Stimulated activated CD8-positive, alpha-beta memory T cell treated with anti-CD3 and anti-CD28 coated beads, Interleukin-12 subunit alpha, Interleukin-12 subunit beta, amount 100 ng/mL, for 4 hours (primary cell): ENCODE data around the gene SNCB.
"Not testable (repeated sequence)": the region's sequence is repeated elsewhere in the genome, so short reads cannot be mapped to it uniquely, and the experiment has no call there.

Experiments used
- DNase-seq: peaks from one replicate; pipeline ENCODE4 v3.0.0-alpha.2; 2020; ENCODE audit warnings: low read depth

SNCB gene

GRCh38 chr5:176597417-176598389, 32.6 kb downstream of the SNCB start:
- DNase-seq, result no peak

DNA sequence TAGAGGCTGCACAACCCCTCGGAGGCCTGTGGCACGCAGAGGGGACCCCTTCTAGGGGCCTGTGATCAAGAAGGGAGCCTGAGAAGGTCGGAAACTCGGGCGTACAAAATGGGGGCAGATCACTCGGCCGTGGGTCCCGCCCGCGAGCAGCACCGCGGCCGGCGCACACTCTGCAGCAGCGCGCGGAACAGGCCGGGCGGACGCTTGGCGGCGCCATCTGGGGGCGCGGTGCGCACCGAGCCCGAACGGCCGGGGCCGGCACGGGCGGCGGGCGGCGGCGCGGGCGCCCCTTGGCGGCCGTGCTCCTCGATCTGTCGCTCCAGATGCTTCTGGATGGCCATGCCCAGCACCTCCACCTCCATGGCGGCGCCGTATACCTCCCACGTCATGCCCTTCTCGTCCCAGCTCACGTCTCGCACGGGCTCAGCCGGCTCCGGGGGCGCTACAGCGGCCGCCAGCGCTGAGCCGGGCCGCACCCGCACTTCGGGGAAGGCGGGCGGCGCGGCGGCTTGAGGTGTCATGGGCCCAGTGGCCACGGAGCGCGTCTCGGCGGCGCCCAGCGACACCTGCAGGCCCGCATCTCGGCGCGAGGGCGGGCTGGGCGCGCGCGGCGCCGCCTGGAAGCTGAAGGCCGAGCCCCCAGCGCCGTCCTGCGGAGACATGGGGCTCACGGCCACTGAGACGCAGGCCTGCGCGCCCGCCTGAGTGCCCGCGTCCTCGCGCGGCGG, 33.5 kb downstream of the SNCB start:
- DNase-seq, result peak; percentile 60

GRCh38 chr5:176596069-176596644, 34.2 kb downstream of the SNCB start:
- no peak for DNase-seq

- no peak for DNase-seq
Measured at GRCh38 chr5:176595386-176595943, 34.9 kb downstream of the SNCB start.

DNA sequence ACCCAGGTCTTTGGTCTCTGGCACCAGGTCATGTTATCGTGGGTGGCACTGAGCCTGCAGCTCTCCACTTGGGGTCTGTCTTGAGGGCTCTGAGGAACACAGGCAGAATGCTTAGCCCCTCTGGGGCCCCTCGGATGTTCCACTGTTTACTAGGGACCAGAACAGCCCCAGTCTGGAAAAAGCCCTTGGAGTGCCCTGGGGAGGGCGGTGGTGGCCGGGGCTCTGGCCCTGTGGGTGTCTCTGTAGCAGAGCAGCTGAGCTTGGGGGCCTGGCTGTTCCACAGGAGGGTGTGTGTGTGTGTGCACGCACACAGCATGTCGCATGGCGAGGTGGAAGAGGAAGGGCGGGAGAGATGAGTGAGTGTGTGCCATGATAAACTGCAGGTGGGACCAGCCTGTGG, 35.8 kb downstream of the SNCB start:
- DNase-seq, result no peak

DNA sequence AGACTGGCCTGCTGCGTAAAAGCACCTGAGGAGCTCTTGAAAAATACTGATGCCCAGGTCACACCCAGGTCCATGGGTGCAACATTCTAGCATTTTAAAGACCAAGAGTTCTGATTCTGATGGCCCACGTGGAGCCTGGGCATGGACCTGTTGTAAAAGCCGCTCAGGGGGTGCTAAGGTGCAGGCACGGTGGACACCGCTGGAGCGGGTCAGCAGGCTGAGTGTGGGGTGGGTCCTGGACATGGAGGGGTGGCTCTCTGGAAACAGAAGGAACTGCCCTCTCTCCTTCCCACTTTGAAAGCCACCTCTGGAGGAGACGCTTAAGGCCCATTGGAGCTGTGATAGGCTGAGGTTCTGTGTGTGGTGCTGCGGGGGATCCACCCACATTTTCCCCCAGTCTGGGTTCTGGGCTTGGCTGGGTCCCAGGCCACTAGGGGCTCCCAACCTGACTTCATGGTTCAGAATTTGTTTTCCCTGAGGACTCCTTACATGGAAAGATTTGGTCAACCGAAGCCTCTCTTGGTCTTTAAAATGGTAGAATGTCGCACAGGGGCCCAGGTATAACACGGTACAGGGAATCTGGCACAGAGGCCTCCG, 37.0 kb downstream of the SNCB start:
- DNase-seq, result no peak

DNA sequence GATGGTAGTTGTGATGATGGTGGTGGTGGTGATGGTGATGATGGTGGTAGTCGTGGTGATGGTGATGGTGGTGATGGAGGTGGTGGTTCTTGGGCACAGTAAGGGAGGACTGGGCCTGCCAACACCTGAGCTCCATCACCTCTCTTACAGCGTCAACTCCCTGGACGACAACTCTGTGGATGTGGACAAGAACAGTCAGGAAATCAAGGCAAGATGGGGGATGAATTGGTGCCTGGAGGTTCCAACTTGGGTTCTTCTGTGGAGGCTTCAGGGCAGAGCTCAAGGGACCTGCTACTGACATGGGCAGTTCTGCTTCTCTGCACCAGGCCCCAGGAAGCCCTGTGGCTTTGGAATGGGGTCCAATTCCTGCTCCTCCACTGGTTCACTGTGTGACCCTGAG, 37.8 kb downstream of the SNCB start:
- no peak for DNase-seq

DNA sequence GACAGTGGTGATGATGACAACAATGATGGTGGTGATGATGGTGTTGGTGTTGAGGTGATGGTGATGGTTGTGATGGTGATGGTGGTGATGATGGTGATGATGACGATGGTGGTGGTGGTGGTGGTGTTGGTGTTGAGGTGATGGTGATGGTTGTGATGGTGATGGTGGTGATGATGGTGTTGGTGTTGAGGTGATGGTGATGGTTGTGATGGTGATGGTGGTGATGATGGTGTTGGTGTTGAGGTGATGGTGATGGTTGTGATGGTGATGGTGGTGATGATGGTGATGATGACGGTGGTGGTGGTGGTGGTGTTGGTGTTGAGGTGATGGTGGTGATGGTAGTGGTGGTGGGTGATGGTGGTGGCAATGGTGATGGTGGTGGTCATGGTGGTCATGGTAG, 38.7 kb downstream of the SNCB start:
- not testable (repeated sequence) for DNase-seq

GRCh38 chr5:176590035-176590717, 40.2 kb downstream of the SNCB start:
- DNase-seq, result no peak

DNA sequence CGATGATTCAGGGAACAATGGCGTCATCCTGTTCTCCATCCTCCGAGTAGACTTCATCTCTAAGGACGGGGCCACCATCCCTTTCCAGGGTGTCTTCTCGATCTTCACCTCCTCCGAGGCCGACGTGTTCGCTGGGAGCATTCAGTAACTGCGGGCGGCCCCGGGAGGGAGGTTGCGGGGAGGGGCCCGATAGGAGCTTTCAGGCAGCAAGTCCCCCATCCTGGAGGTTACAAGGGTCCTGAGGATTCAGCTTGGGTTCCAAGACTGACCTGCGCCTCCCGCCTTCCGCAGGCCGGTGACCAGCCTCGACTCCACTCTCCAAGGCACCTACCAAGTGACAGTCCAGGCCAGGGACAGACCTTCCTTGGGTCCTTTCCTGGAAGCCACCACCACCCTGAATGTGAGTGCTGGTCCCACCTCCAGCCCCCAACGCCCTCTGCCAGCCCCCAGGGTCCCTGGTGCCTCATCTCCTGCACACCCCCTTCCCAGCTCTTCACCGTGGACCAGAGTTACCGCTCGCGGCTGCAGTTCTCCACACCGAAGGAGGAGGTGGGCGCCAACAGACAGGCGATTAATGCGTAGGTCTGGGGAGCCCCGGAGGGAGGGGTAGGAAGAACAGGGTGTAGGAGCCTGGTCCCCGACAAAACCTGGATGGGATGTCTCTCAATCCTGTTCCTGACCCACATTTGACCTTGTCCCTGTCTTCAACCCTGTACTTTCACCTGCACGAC, 41.1 kb downstream of the SNCB start:
- no peak for DNase-seq

- DNase-seq, result no peak
Measured at GRCh38 chr5:176588297-176588696, 42.0 kb downstream of the SNCB start.

DNA sequence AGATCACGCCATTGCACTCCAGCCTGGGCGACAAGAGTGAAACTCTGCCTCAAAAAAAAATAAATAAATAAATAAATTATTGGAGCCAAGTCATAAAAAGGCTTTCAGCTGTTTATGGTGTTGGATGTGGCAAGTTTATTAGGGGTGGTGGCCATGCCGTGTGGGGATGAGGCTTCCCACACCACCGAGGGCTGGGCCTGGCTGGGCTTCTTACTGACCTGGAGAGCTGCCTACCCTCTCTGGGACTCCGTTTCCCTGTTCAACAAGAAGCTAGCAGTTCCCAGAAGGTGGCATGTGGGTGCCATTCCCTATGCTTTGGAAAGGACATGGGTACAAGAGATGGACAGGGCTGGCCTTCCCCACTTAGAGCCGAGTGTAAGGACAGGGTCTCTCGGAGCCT, 42.9 kb downstream of the SNCB start:
- no peak for DNase-seq

GRCh38 chr5:176583076-176583475, 47.3 kb downstream of the SNCB start:
- DNase-seq, result no peak

DNA sequence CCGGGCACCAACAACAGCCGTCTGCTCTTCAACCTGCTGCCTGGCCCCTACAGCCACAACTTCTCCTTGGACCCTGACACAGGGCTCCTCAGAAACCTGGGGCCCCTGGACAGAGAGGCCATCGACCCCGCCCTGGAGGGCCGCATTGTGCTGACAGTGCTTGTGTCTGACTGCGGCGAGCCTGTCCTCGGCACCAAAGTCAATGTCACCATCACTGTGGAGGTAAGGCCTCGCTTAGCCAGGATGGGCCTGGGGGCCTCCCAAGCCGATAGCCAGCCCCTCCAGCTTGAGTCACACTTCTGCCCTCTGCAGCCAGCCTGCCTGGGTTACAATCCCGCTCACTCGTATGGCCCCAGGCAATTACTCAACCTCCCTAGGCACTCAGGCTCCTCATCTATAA, 49.0 kb downstream of the SNCB start:
- DNase-seq, result no peak

- DNase-seq, result no peak
Measured at GRCh38 chr5:176579323-176579722, 51.0 kb downstream of the SNCB start.

GRCh38 chr5:176578391-176578808, 51.9 kb downstream of the SNCB start:
- no peak for DNase-seq

DNA sequence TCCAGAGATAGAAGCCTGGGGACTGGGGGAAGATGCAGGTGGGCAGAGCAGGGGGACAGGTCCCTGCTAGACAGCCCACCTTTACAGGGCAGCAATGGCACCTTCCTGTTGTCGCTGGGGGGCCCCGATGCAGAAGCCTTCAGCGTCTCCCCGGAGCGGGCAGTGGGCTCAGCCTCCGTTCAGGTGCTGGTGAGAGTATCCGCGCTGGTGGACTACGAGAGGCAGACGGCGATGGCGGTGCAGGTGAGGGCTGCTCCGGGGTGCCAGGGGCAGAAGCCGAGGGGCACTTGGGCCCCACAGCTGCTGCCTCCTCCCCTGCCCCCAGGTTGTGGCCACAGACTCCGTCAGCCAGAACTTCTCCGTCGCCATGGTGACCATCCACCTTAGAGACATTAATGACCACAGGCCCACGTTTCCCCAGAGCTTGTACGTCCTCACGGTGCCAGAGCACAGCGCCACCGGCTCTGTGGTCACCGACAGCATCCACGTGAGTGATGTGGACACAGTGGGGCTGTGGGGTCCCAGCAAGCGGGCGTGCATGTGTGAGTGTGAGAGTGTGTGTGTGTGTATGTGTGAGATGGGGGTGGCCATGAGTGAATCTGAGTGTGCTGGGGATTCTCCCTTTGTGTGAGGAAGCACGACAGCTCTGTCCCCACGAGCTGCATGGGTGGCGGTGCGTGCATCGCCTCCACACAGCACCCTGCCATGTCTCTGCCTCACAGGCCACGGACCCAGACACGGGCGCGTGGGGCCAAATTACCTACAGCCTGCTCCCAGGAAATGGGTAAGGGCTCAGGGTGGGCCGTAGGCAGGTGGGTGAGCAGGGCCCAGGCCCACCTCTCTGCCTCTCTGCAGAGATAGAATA, 52.8 kb downstream of the SNCB start:
- no peak for DNase-seq

DNA sequence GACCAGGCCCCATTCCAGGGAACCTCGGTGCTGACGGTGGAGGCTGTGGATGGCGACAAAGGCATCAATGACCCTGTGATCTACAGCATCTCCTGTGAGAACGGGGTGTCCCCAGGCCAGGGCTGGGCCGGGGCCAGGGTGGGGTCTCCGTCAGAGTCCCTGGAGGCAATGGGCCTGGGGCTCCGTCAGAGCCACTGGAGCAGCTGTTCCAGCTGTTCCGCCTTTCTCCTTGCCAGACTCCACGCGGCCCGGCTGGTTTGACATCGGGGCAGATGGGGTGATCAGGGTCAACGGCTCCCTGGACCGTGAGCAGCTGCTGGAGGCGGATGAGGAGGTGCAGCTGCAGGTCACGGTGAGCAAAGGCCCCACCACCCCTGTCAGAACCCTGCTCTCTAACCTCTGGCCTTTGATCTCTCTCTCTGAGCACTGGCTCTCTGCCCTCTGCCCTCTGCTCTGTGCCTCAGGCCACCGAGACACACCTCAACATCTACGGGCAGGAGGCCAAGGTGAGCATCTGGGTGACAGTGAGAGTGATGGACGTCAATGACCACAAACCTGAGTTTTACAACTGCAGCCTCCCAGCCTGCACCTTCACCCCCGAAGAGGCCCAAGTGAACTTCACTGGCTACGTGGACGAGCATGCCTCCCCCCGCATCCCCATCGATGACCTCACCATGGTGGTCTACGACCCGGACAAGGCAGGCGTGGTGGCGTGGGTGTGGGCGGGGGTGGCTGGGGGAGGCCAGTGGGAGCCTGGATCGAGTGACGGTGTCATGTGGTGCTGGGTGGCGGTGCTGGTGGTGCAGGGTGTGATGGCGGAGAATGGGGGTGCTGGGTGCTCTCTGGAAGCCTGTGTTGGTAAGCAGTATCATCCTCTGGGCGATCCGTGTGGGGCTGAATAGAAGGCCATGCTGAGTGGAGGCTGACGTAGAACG, 54.6 kb downstream of the SNCB start:
- no peak for DNase-seq

DNA sequence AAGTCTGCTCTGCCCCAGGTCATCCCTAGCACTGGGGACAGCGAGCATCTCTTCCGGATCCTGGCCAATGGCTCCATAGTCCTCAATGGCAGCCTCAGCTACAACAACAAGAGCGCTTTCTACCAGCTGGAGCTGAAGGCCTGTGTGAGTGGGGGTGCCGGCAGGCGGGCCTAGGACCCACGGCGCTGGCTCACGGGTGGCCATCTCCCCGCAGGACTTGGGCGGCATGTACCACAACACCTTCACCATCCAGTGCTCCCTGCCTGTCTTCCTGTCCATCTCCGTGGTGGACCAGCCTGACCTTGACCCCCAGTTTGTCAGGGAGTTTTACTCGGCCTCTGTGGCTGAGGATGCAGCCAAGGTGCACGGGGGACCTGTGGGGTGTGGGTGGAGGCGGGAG, 55.3 kb downstream of the SNCB start:
- DNase-seq, result no peak
